OCI-LY1 (cell line): Measurements from ENCODE around the gene NUFIP2.

Experiments used
- CTCF ChIP-seq: fragments of 200-600 bp; sonication (generic), shearing (Covaris generic); IDR thresholded peaks from 2 replicates; pipeline ENCODE4 v1.5.1; 2017; ENCODE audit warnings: mild to moderate bottlenecking, antibody characterized with exemption, low read length, moderate library complexity, mixed read lengths
- EZH2 ChIP-seq: fragments of 200-600 bp; sonication (generic), shearing (Covaris generic); IDR thresholded peaks from 2 replicates; pipeline ENCODE4 v1.8.0; 2017; ENCODE audit warnings: borderline replicate concordance, mixed run types, mild to moderate bottlenecking, antibody characterized with exemption, low read length, moderate library complexity, mixed read lengths

DNA sequence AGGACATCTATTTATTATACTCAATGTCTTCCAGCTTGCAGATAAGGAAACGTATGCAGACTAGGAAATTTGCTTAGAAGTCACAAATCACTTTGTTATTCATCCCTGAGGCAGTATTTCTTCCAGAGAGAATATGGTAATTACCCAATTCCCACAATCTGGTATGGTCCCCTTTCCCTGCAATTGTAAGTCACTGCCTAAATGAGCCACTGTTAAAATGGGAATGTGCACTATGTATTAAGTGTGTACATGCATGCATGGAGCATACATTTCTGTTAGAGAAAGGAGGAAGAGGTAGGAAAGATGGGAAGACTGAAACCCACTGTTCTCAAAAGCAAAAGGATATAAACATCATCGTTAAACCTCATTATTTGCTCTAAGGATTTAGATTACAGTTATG is 10.0 kb downstream of the NUFIP2 start:
- TF ChIP-seq EZH2 (no peak), CTCF (no peak)
